ENCODE data around the gene PFKFB4.

DNA sequence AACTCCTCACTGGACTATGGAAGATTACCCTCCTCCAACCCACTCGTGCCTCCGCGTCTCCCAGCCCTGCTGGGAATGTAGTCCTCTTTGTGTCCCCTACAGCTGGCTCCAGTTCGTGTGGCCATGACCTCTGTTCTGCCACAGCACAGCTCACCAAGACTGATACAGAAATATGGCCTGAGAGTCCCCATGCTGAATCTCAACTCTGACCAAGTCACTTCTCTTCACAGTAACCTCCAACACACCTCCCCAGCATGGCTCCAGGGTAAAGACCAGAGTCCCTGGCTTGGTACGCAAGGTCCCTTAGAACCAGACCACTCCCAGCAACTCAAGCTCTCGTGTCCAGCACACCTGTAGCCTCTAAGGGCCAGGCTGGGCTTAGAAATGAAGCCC, 40.8 kb upstream of the PFKFB4 start:
- TF ChIP-seq, protein P1, sequence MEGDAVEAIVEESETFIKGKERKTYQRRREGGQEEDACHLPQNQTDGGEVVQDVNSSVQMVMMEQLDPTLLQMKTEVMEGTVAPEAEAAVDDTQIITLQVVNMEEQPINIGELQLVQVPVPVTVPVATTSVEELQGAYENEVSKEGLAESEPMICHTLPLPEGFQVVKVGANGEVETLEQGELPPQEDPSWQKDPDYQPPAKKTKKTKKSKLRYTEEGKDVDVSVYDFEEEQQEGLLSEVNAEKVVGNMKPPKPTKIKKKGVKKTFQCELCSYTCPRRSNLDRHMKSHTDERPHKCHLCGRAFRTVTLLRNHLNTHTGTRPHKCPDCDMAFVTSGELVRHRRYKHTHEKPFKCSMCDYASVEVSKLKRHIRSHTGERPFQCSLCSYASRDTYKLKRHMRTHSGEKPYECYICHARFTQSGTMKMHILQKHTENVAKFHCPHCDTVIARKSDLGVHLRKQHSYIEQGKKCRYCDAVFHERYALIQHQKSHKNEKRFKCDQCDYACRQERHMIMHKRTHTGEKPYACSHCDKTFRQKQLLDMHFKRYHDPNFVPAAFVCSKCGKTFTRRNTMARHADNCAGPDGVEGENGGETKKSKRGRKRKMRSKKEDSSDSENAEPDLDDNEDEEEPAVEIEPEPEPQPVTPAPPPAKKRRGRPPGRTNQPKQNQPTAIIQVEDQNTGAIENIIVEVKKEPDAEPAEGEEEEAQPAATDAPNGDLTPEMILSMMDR (IDR thresholded peaks at IDR 0.05), result no peak
- no peak for TF ChIP-seq POLR2A (IDR thresholded peaks at IDR 0.05)
- no peak for TF ChIP-seq POLR2AphosphoS5 (IDR thresholded peaks at IDR 0.05)
